Neural cell (in vitro differentiated cells): Measurements from ENCODE around the gene PRSS33. TPM values are rescaled to one million over a fixed set of nuclear protein-coding genes. Genes with fewer than 3 reads are reported as not detected.

Source experiments
- H2AFZ ChIP-seq: fragments of 200-600, 300-800 bp; sonication (generic), shearing (Covaris generic); 2 replicates; pipeline ENCODE4 v1.6.0; 2014; ENCODE audit warnings: low read depth, mild to moderate bottlenecking, antibody characterized with exemption, low read length, moderate library complexity
- H3F3A ChIP-seq: fragments of 200-600 bp; shearing (Covaris generic); 2 replicates; pipeline ENCODE4 v1.6.1; 2016; ENCODE audit warnings: mild to moderate bottlenecking, moderate library complexity, mixed read lengths, antibody characterized with exemption, low read length; ENCODE audit not compliant: insufficient read depth, poor library complexity, severe bottlenecking
- H3K27ac ChIP-seq: fragments of 200-600, 300-800 bp; sonication (generic), shearing (Covaris generic); 2 replicates; pipeline ENCODE4 v1.5.1; 2014; ENCODE audit warnings: mild to moderate bottlenecking, low read length, moderate library complexity
- H3K27me3 ChIP-seq: fragments of 300-800, 200-600 bp; sonication (generic), shearing (Covaris generic); 2 replicates; pipeline ENCODE4 v1.6.0; 2014; ENCODE audit warnings: mild to moderate bottlenecking, low read depth, low read length, moderate library complexity; ENCODE audit not compliant: insufficient read depth
- H3K36me3 ChIP-seq: fragments of 300-800, 200-600 bp; sonication (generic), shearing (Covaris generic); 2 replicates; pipeline ENCODE4 v1.5.1; 2014; ENCODE audit warnings: mild to moderate bottlenecking, antibody characterized with exemption, low read length, moderate library complexity; ENCODE audit not compliant: insufficient read depth
- H3K4me2 ChIP-seq: fragments of 300-800, 200-600 bp; sonication (generic), shearing (Covaris generic); 2 replicates; pipeline ENCODE4 v1.6.0; 2014; ENCODE audit warnings: mild to moderate bottlenecking, low read length
- H3K4me3 ChIP-seq: fragments of 300-800, 200-600 bp; sonication (generic), shearing (Covaris generic); 2 replicates; pipeline ENCODE4 v1.5.1; 2014; ENCODE audit warnings: mild to moderate bottlenecking, low read length, moderate library complexity
- H3K79me2 ChIP-seq: fragments of 200-600 bp; shearing (Covaris generic); replicated peaks from 2 replicates; pipeline ENCODE4 v1.6.0; 2014; ENCODE audit warnings: mild to moderate bottlenecking, low read length, moderate library complexity; ENCODE audit not compliant: insufficient read depth
- H3K9ac ChIP-seq: fragments of 300-800, 200-600 bp; sonication (generic), shearing (Covaris generic); 2 replicates; pipeline ENCODE4 v1.6.1; 2016; ENCODE audit warnings: mild to moderate bottlenecking, low read length, mixed read lengths
- H3K9me2 ChIP-seq: fragments of 200-600 bp; shearing (Covaris generic); 2 replicates; pipeline ENCODE4 v1.6.1; 2016; ENCODE audit warnings: mild to moderate bottlenecking, low read length, mixed read lengths; ENCODE audit not compliant: insufficient read depth
- H3K9me3 ChIP-seq: fragments of 200-600, 300-800 bp; sonication (generic), shearing (Covaris generic); 2 replicates; pipeline ENCODE4 v1.6.1; 2016; ENCODE audit warnings: mild to moderate bottlenecking, mixed run types, low read length, moderate library complexity, mixed read lengths
- H4K20me1 ChIP-seq: fragments of 200-600 bp; shearing (Covaris generic); 2 replicates; pipeline ENCODE4 v1.6.1; 2016; ENCODE audit warnings: mild to moderate bottlenecking, mixed run types; ENCODE audit not compliant: insufficient read depth
- CTCF ChIP-seq: fragments of 450-650 bp; IDR thresholded peaks from 2 replicates; pipeline ENCODE4 v1.5.1; 2014; ENCODE audit warnings: antibody characterized with exemption, mild to moderate bottlenecking, moderate library complexity; ENCODE audit not compliant: poor library complexity, severe bottlenecking
- EP300 ChIP-seq: fragments of 450-650 bp; conservative IDR thresholded peaks from 2 replicates; pipeline ENCODE4 v1.6.1; 2014; ENCODE audit warnings: antibody characterized with exemption, mild to moderate bottlenecking, moderate library complexity; ENCODE audit not compliant: poor library complexity, severe bottlenecking
- EZH2 ChIP-seq: fragments of 200-600, 300-800 bp; shearing (Covaris generic), sonication (generic); IDR thresholded peaks from 2 replicates; pipeline ENCODE4 v1.6.1; 2014; ENCODE audit warnings: antibody characterized with exemption, low read length, borderline replicate concordance, mild to moderate bottlenecking; ENCODE audit not compliant: insufficient read depth, poor library complexity, severe bottlenecking
- MXI1 ChIP-seq: fragments of 450-650 bp; conservative IDR thresholded peaks from 2 replicates; pipeline ENCODE4 v1.6.1; 2014; ENCODE audit warnings: antibody characterized with exemption, mild to moderate bottlenecking; ENCODE audit not compliant: poor library complexity, severe bottlenecking
- POLR2AphosphoS5 ChIP-seq: IDR thresholded peaks from 2 replicates; pipeline ENCODE4 v1.6.1; 2012
- RAD21 ChIP-seq: fragments of 450-650 bp; conservative IDR thresholded peaks from 2 replicates; pipeline ENCODE4 v1.6.1; 2014; ENCODE audit warnings: antibody characterized with exemption, mild to moderate bottlenecking, moderate library complexity
- REST ChIP-seq: IDR thresholded peaks from 2 replicates; pipeline ENCODE4 v1.6.1; 2012; ENCODE audit warnings: borderline replicate concordance
- SMC3 ChIP-seq: fragments of 450-650 bp; conservative IDR thresholded peaks from 2 replicates; pipeline ENCODE4 v1.6.1; 2014; ENCODE audit warnings: antibody characterized with exemption, mild to moderate bottlenecking, moderate library complexity; ENCODE audit not compliant: poor library complexity
- TAF1 ChIP-seq: IDR thresholded peaks from 2 replicates; pipeline ENCODE4 v1.6.1; 2012; ENCODE audit warnings: low read depth
- polyA plus RNA-seq: library from polyadenylated mRNA; depleted of rRNA; stranded (reverse); fragments of >200 nt; gene quantifications from 2 replicates; pipeline ENCODE4 v1.2.3, GENCODE V29; 2014

Gene PRSS33
- polyA plus RNA-seq, 1 donor from 2014 or later = not detected

- H3F3A ChIP-seq = no peaks in the 10 kb centered on the region
- H3K79me2 ChIP-seq = peaks cover 37% of the 10 kb centered on the region
- TF ChIP-seq EZH2 (no peak), POLR2AphosphoS5 (peak; percentile 12)
- H3K4me3 ChIP-seq = no peak overlapping the region
- peaks cover 26% of the 10 kb centered on the region for H3K9me3 ChIP-seq
- no peak overlapping the region for H3K27ac ChIP-seq
- H3K4me2 ChIP-seq = no peak overlapping the region
- no peak overlapping the region for H2AFZ ChIP-seq
- H4K20me1 ChIP-seq = no peaks in the 10 kb centered on the region
- no peak overlapping the region for H3K9ac ChIP-seq
- peaks cover 81% of the 10 kb centered on the region for H3K36me3 ChIP-seq
- H3K9me2 ChIP-seq = no peaks in the 10 kb centered on the region
- no peaks in the 10 kb centered on the region for H3K27me3 ChIP-seq
Measured at GRCh38 chr16:2763173-2763572, 24.2 kb downstream of the PRSS33 start.

GRCh38 chr16:2762711-2763110 is 24.6 kb downstream of the PRSS33 start:
- H3F3A ChIP-seq = no peaks in the 10 kb centered on the region
- peaks cover 26% of the 10 kb centered on the region for H3K9me3 ChIP-seq
- H3K79me2 ChIP-seq = peaks cover 38% of the 10 kb centered on the region
- H3K27ac ChIP-seq = no peak overlapping the region
- no peaks in the 10 kb centered on the region for H3K27me3 ChIP-seq
- H3K9ac ChIP-seq = no peak overlapping the region
- H2AFZ ChIP-seq = no peak overlapping the region
- no peak for TF ChIP-seq EP300
- TF ChIP-seq REST = no peak
- no peak for TF ChIP-seq MXI1
- TF ChIP-seq TAF1 = no peak
- no peak for TF ChIP-seq CTCF
- no peak for TF ChIP-seq SMC3
- no peak for TF ChIP-seq POLR2AphosphoS5
- TF ChIP-seq RAD21 = no peak
- TF ChIP-seq EZH2 = no peak
- H3K4me2 ChIP-seq = no peak overlapping the region
- H3K4me3 ChIP-seq = no peak overlapping the region
- no peaks in the 10 kb centered on the region for H4K20me1 ChIP-seq
- peaks cover 77% of the 10 kb centered on the region for H3K36me3 ChIP-seq
- H3K9me2 ChIP-seq = no peaks in the 10 kb centered on the region

- Histone ChIP-seq H3K9me2 (no peaks in the 10 kb centered on the region), H3K27me3 (no peaks in the 10 kb centered on the region), H3K4me3 (no peak overlapping the region), H4K20me1 (no peaks in the 10 kb centered on the region), H3K9me3 (peaks cover 26% of the 10 kb centered on the region), H3K4me2 (no peak overlapping the region), H3K27ac (no peak overlapping the region), H3K9ac (no peak overlapping the region), H2AFZ (no peak overlapping the region), H3K79me2 (peaks cover 40% of the 10 kb centered on the region), H3F3A (no peaks in the 10 kb centered on the region), H3K36me3 (peaks cover 70% of the 10 kb centered on the region)
- no peak for TF ChIP-seq REST
- TF ChIP-seq EZH2 = no peak
- no peak for TF ChIP-seq RAD21
- no peak for TF ChIP-seq MXI1
- no peak for TF ChIP-seq TAF1
- TF ChIP-seq CTCF = no peak
- peak; percentile 3 for TF ChIP-seq POLR2AphosphoS5
- no peak for TF ChIP-seq EP300
Measured at GRCh38 chr16:2761886-2762583, 25.3 kb downstream of the PRSS33 start.
